Kidney (tissue), 14 donors: Measurements from ENCODE around the gene NXPE3. TPM values are rescaled to one million over a fixed set of nuclear protein-coding genes. Genes with fewer than 3 reads are reported as not detected.

ENCODE experiments used
- DNase-seq, 5 donors: peaks; one replicate each; pipeline ENCODE4 v3.0.0-alpha.2; 2013 to 2020
- FAIRE-seq: peaks from 2 replicates; lab custom pipeline; 2012; peaks lifted over from hg19 to GRCh38; lab: Jason Lieb, UNC
- H3K27ac ChIP-seq, 2 donors: one replicate each; pipeline ENCODE4 v1.7.0; 2013; ENCODE audit warnings: low read depth in 2 of 2, low read length in 2 of 2, inconsistent platforms in 1 of 2
- H3K27me3 ChIP-seq: one replicate; pipeline ENCODE4 v1.7.1; 2013; ENCODE audit warnings: low read length, inconsistent platforms; ENCODE audit not compliant: control insufficient read depth, insufficient read depth
- H3K36me3 ChIP-seq, 3 donors: one replicate each; pipeline versions ENCODE4 v1.7.0 to v1.7.1; 2013; ENCODE audit warnings: low read length in 3 of 3, control low read depth in 1 of 3, inconsistent platforms in 1 of 3; ENCODE audit not compliant: insufficient read depth in 3 of 3, control insufficient read depth in 2 of 3
- H3K4me1 ChIP-seq, 3 donors: one replicate each; pipeline versions ENCODE4 v1.7.0 to v1.7.1; 2013; ENCODE audit warnings: low read length in 3 of 3, inconsistent platforms in 1 of 3, low read depth in 1 of 3; ENCODE audit not compliant: control insufficient read depth in 2 of 3, insufficient read depth in 2 of 3
- H3K4me3 ChIP-seq, 3 donors: one replicate each; pipeline versions ENCODE4 v1.7.0 to v1.8.1; 2013; ENCODE audit warnings: low read length in 3 of 3, control low read depth in 1 of 3, inconsistent platforms in 1 of 3
- H3K9ac ChIP-seq, 3 donors: one replicate each; pipeline versions ENCODE4 v1.7.0 to v1.7.1; 2013; ENCODE audit warnings: low read length in 3 of 3, control low read depth in 1 of 3, inconsistent platforms in 1 of 3
- H3K9me3 ChIP-seq, 3 donors: one replicate each; pipeline versions ENCODE4 v1.7.0 to v1.7.1; 2013; ENCODE audit warnings: low read length in 3 of 3, control low read depth in 1 of 3, inconsistent platforms in 1 of 3; ENCODE audit not compliant: control insufficient read depth in 2 of 3, insufficient read depth in 1 of 3
- intact Hi-C: fragments of 100-400 bp; cut with DNase I; formaldehyde crosslinking; loops from one replicate; pipeline ENCODE4 v1.11.1; 2022
- polyA plus RNA-seq: library from polyadenylated mRNA; stranded (reverse); fragments of 350-450 nt; fragmentation: Illumina TruSeq; extraction: RNeasy Lipid Tissue Mini Kit (QIAGEN cat#74804); gene quantifications from one replicate; pipeline ENCODE4 v1.2.3, GENCODE V29; 2014; ENCODE audit warnings: low read depth, low replicate concordance; ENCODE audit not compliant: insufficient read depth
- total RNA-seq: library from RNA; stranded (reverse); fragmentation: NEBNext Ultra II Directional; extraction: Animal tissue kit (Norgen Biotek cat#: 25700); gene quantifications from one replicate; pipeline ENCODE4 v1.2.1, GENCODE V29; 2021
- TF ChIP-seq, protein P1 (sequence below): IDR thresholded peaks from 3 replicates; pipeline ENCODE4 v1.5.1; 2012; ENCODE audit warnings: mild to moderate bottlenecking, moderate library complexity, borderline replicate concordance; ENCODE audit not compliant: insufficient read depth; ENCODE audit errors: extremely low read depth
- donor health status: control.
- donor health status: control.
- donor health status: control.
- donor health status: control.
- donor health status: control.
- donor health status: DM: yes; HTN: yes; CAD: no.
- donor health status: Normal renal cell carcinoma (clear cell type).

Gene NXPE3
- total and polyA plus RNA-seq, 2 donors from 2014 or later = 4.9 to 13.3 TPM

DNA sequence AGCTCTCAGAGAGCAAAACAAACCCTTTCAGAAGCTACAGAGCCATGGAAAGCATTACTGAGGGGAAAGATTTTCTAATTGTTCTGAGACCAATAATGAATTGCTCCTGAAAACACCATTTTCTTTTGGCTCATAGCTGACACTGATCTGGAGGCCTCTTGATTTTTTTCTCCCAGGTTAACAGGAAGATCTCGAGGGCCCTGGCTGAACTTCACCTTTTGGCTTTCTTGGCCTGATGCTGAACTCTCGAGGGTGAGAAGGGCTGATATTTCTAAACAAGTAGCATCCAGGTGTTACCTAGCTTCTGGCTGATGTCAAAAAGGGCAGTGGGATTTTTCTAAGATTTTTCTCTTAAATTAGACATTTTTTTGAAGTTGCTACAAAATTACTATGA is 50.4 kb downstream of the NXPE3 start:
- DNase-seq = no peak
- TF ChIP-seq, protein P1, sequence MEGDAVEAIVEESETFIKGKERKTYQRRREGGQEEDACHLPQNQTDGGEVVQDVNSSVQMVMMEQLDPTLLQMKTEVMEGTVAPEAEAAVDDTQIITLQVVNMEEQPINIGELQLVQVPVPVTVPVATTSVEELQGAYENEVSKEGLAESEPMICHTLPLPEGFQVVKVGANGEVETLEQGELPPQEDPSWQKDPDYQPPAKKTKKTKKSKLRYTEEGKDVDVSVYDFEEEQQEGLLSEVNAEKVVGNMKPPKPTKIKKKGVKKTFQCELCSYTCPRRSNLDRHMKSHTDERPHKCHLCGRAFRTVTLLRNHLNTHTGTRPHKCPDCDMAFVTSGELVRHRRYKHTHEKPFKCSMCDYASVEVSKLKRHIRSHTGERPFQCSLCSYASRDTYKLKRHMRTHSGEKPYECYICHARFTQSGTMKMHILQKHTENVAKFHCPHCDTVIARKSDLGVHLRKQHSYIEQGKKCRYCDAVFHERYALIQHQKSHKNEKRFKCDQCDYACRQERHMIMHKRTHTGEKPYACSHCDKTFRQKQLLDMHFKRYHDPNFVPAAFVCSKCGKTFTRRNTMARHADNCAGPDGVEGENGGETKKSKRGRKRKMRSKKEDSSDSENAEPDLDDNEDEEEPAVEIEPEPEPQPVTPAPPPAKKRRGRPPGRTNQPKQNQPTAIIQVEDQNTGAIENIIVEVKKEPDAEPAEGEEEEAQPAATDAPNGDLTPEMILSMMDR = no peak
- peak overlapping the region in 1 of 3 donors; percentile 37 for H3K9ac ChIP-seq
- peak overlapping the region in 2 of 3 donors; percentile 30 to 78 for H3K4me3 ChIP-seq
- no peaks in the 10 kb centered on the region for H3K36me3 ChIP-seq
- intact Hi-C loops = no loop called here
- peak overlapping the region in 1 of 2 donors; percentile 68 for H3K27ac ChIP-seq
- no peak for FAIRE-seq
- H3K4me1 ChIP-seq = peaks cover 6 to 14% (median 7%) of the 10 kb centered on the region in 3 donors
- no peaks in the 10 kb centered on the region for H3K27me3 ChIP-seq
- H3K9me3 ChIP-seq = no peaks in the 10 kb centered on the region

DNA sequence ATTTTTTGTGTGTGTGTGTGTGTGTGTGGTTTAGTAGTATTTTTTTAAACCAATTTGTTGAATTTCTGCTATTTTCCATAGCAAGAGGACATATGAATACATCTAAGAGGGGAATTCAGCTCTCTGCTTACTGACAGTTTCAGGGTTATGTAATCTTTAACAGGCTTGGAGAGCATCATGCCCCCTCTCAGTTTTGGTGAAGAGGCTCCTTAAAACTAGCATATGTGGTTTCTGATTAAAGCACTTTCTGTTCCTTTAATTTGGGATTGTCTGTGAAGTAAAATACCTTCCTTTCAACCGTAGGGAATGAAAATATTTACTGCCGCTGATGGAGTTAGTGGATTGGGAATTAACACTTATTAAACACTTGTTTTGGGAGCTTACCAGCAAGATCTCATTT is 50.9 kb downstream of the NXPE3 start:
- intact Hi-C loops = no loop called here
- Histone ChIP-seq H3K9ac (no peak overlapping the region), H3K4me1 (peaks cover 6 to 14% (median 7%) of the 10 kb centered on the region in 3 donors), H3K27ac (no peak overlapping the region), H3K36me3 (no peaks in the 10 kb centered on the region), H3K9me3 (no peaks in the 10 kb centered on the region), H3K4me3 (no peak overlapping the region), H3K27me3 (no peaks in the 10 kb centered on the region)
- TF ChIP-seq, protein P1 = no peak
- no peak for FAIRE-seq
- no peak for DNase-seq

DNA sequence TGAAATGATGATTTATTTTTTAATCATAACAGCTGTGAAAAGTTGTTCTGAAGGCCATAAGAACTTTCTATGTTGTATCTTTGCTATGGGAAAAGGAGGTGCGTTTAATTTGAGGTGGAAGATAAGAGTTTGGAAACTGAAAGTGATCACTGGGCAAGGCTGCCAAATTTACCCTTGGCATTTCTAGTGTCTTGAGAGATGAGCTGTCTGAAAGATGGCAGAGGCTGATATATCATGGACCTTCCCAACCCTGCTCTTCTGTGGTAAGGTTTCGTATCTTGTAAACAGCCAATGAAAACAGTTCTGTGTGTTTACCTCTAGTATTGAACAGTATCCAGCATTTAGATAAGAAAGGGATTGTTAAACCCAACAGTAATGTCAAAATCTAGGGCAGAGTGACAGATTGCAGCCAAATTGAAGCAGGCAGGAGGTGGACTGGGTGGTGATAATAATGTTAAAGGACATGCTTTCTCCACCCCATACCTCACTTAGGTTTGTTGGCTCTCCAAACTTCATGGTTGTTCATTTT is 54.5 kb downstream of the NXPE3 start:
- intact Hi-C loops = no loop called here
- Histone ChIP-seq H3K27me3 (no peaks in the 10 kb centered on the region), H3K4me3 (no peak overlapping the region), H3K9ac (no peak overlapping the region), H3K9me3 (no peaks in the 10 kb centered on the region), H3K4me1 (peaks cover 5 to 10% (median 6%) of the 10 kb centered on the region in 3 donors), H3K27ac (no peak overlapping the region), H3K36me3 (no peaks in the 10 kb centered on the region)
- TF ChIP-seq, protein P1 = no peak
- no peak for FAIRE-seq
- DNase-seq = no peak

DNA sequence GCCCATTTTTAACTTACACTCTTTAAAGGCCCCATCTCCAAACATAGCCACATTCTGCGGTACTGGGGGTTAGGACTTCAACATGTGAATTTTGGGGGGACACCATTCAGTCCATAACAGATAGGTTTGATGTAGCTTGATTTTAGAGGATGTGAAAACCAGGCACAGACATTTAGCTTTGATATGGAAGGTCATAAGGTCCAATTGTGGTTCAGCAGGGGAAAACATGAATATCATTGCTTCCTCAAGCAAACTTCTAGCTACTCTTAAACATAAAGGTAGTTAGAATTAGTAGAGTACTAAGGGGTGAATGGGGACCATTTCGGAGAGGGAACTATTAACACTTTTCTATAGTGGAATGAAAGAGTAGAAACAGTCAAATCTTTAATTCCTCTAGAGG is 56.7 kb downstream of the NXPE3 start:
- Histone ChIP-seq H3K36me3 (no peaks in the 10 kb centered on the region), H3K9me3 (no peaks in the 10 kb centered on the region), H3K9ac (no peak overlapping the region), H3K4me3 (no peak overlapping the region), H3K27me3 (no peaks in the 10 kb centered on the region), H3K27ac (no peak overlapping the region), H3K4me1 (no peaks in the 10 kb centered on the region)
- intact Hi-C loops = no loop called here
- TF ChIP-seq, protein P1 = no peak
- FAIRE-seq (no peak), DNase-seq (no peak)
